HG03066 (cell line): ENCODE results near the gene ELL2.
"Not testable (repeated sequence)": the region's sequence is repeated elsewhere in the genome, so short reads cannot be mapped to it uniquely, and the experiment has no call there.

Experiments used
- ATAC-seq: cut with Tn5 transposase; IDR thresholded peaks from one replicate; pipeline ENCODE4 v1.9.1; 2021; ENCODE audit warnings: low read depth; ENCODE audit not compliant: unreplicated experiment

The ELL2 gene

GRCh38 chr5:95887977-95888376 lies 73.7 kb downstream of the ELL2 start:
- ATAC-seq: no peak

DNA sequence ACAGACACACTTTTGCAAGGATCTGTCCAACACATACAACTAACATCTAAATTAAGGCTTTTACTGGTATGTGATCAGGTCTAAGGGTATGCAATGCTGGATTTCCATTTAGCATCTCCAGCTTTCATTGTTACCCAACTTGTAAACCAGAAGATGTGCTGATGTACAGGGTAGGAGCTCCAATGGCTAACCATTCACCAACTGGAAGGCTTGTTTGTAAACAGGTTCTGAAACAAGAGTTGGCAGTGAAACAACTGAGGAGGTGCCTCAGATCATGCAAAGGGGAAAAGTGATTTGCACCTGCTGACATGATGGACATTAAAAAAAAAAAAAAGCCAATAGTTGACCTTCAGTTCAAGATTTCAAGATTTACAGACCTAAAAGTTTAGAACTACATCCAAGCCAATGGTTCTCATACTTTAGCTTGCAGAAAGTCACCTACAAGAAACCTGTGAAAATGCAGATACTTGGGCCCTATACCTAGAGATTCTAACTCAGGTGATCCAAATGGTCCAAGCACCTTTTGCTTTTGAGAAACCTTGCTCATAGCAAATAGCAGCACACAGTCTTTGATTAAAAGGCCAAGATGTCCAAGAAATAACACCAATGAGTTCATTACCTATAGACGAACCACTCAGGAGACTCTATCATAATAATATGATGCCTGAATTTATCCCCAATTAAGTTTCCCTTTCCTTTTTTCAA lies 75.2 kb downstream of the ELL2 start:
- no peak for ATAC-seq

GRCh38 chr5:95884511-95884910 lies 77.1 kb downstream of the ELL2 start:
- no peak for ATAC-seq

GRCh38 chr5:95884017-95884325 lies 77.7 kb downstream of the ELL2 start:
- ATAC-seq: no peak

GRCh38 chr5:95883185-95884016 lies 78.2 kb downstream of the ELL2 start:
- ATAC-seq: no peak

DNA sequence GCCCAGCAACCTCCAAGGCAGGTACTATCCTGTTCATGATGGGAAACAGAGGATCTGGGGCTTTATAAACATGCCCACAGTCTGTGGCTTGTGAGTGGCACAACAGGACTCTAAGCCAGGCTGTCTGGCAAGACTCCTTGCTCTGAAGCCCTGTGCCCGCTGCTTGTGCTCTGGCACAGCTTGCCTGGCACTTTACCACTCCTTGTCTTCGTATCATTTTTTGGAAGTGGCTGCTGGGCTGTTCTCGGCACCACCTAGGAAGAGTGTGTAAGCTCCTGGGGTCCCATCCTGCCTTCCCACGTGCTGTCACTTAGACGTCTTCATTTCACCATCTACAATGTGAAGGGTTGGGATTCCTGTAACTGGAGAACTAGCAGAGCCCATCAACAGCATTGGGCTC lies 79.8 kb downstream of the ELL2 start:
- no peak for ATAC-seq

DNA sequence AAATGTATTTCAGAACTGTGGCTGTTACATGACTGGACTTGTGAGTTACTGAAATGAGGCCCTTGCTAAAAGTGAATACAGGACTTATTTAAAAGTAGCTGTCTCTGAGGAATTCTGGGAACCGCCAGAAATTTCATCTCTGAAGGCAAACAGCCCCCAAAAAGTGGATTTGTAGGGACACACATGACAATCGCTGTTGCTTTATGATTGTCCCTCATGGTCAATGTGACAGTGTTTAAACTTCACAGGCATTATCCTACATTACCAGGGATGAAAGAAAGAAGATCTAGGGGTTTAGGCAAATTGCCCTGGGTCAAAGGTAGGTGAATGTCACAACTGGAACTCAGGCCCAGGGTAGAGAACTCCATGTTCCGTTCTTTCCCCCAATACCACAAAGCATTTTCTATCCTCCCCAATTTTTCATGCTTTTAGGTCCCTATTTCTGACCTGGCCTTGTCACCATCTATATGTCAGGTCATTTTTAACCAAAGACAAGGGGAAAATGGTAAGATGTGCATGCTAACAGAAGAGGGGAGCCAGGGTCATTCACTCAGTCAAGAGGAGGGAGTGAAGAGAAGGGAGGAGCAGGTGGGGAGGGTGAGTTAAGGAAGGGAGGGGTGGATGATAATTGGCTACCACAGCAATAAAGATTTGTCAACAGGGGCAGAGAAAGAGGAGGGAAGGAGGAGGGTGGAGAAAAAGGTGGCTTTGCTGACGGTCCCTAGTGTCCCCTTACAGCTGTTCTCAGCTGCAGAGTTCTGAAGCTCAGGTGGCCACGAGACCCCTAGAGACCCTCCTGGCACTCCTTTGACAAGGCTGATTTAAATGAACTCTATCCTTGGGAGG lies 81.3 kb downstream of the ELL2 start:
- ATAC-seq: no peak

GRCh38 chr5:95879661-95880060 lies 82.0 kb downstream of the ELL2 start:
- ATAC-seq: no peak

DNA sequence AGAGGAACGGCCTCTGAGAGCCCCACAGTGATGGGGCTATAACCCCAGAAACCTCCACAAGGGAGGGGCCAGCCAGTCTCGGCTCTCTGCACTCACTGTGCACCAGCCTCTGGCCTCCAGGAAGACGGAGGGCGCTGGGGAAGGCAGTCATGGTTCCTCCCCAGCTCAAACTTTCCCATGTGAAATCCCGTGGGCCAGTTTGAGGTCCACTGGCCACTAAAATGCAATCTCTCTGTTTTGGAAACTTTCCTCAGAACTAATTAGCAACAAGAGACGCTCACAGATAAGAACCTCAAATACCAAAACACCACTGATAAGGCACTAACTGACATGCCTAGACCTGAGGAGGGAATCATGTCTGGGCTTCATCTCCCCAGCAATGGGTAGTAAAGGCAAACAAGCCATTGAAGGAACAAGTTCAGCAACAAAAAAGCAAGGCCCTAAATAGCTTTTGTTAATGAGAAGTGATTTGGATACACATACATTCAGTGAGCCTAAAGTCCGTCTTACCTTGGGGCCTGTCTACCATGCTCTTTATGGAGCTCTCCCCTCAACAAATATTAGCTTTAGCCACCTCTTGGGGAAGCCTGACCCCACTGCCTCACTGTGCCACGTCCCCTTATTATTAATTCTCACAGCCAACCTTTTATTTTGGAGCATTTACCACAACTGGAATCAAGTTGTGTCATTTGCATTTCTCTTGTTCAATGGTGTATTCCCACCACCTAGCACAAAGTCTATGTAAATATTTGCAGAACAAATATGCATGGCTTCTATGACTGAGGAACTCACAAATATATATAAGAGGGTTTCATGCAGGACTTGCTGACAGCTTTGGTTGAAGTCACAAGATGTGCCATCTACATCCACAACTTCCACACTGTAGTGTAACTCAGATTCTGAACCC lies 83.0 kb downstream of the ELL2 start:
- no peak for ATAC-seq

- no peak for ATAC-seq
These were observed 84.9 kb downstream of the ELL2 start for GRCh38 chr5:95876782-95877181.

- ATAC-seq: no peak
These were observed 87.4 kb downstream of the ELL2 start for GRCh38 chr5:95874246-95874645.

DNA sequence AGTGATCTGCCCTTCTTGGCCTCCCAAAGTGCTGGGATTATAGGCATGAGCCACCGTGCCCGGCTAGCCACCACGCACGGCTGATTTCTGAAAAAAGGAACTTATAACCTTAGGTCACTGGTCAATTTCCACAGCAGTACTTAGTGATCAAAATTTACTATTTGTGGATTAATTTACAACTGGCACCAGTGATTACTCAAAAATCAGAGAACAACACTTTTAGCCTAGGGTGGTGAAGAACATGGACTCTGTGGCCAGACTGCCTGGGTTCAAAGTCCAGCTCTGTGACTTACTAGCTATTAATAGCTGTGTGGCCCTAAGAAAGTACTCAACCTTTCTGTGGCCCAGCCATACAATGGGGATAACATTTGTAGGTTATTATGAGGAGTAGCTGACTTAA lies 88.3 kb downstream of the ELL2 start:
- ATAC-seq: no peak

- no peak for ATAC-seq
These were observed 89.0 kb downstream of the ELL2 start for GRCh38 chr5:95872346-95873268.

DNA sequence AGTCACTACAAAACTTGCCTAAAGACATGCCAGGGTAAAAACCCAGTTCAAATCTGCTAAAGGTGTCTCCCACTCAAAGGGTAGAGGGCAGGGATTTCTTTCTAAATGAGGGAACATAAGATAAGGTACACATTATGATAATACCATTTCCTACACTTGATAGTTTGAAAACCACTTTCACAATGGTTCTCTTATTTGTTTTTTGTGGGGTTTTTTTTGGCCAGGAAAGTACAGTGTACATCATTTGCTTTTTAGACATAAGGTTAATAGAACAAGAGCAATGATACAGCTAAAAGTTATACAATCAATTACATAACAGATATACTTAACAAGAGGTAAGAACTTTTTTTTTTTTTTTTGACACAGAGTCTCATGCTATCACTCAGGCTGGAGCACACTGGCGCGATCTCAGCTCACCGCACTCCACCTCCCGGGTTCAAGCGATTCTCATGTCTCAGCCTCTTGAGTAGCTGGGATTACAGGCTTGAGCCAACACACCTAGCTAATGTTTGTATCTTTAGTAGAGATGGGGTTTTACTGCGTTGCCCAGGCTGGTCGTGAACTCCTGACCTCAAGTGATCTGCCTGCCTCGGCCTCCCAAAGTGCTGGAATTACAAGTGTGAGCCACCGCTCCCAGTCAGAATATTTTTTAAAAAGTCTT lies 90.4 kb downstream of the ELL2 start:
- no peak for ATAC-seq

DNA sequence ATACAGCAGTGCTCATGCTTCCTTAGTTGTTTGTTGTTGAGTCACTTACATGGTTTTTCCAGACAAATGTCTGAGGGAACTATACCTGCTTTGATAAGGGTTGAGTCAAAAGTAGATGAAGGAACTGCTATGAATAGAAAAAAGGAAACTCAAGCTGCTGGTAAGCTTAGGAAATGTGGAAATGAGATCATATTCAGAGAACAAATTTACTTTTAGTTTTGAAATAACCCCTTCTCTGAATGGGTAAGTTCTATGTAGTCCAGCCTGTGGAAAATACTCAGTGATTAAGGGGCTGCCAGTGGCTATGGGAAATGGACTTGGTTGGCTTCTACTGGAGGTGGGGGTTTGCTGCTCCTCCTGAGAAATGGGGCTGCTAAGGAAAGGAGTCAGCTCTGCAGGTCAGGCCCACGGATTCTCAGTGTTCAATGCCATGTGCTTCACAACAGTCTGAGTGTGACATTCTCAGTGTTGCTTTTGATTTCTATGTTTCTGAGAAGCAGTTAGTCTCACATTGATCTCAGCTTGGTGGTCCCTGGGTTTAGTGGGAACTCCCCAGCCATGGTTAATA lies 91.5 kb downstream of the ELL2 start:
- peak; percentile 58 for ATAC-seq

DNA sequence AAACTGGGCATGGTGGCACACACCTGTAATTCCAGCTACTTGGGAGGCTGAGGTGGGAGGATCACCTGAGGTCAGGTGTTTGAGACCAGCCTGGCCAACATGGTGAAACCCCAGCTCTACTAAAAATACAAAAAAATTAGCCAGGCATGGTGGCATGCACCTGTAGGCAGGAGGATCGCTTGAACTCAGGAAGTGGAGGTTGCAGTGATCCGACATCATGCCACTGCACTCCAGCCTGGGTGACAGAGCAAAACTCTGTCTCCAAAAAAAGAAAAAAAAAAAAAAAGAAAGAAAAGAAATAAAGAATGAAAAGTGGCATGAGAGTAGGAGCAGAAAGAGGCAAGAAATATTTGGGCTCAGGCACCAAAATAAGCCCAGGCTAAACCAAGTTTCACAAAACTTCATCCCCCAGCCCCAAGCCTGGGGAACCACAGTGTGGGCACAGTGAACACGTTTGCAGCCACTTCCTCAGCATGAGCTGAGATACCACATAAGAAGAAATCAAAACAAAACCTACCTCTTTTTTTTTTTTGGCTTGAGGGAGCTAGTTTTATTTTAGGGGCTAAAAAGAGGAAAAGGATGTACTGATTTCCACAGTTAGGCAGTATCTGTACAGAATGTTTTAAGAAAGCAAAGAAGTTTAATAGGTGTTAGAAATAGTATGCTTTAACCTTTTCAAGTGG lies 92.3 kb downstream of the ELL2 start:
- not testable (repeated sequence) for ATAC-seq

- ATAC-seq: no peak
These were observed 93.5 kb downstream of the ELL2 start for GRCh38 chr5:95868136-95868535.
